Hepatocyte (in vitro differentiated cells): ENCODE results near the gene SSH3. TPM values are rescaled to one million over a fixed set of nuclear protein-coding genes. Genes with fewer than 3 reads are reported as not detected.

Source experiments
- DNase-seq: peaks from one replicate; pipeline ENCODE4 v3.0.0-alpha.2; 2016; ENCODE audit warnings: low spot score
- H2AFZ ChIP-seq: fragments of 200-600 bp; sonication (generic); 2 replicates; pipeline ENCODE4 v1.6.0; 2016; ENCODE audit warnings: antibody characterized with exemption, mild to moderate bottlenecking
- H3K27ac ChIP-seq: fragments of 200-600 bp; sonication (generic); 2 replicates; pipeline ENCODE4 v1.5.1; 2016; ENCODE audit warnings: mild to moderate bottlenecking
- H3K27me3 ChIP-seq: fragments of 200-600 bp; sonication (generic); 2 replicates; pipeline ENCODE4 v1.6.1; 2016
- H3K36me3 ChIP-seq: fragments of 200-600 bp; sonication (generic); replicated peaks from 2 replicates; pipeline ENCODE4 v1.5.1; 2016; ENCODE audit warnings: low read depth; ENCODE audit not compliant: insufficient read depth
- H3K4me1 ChIP-seq: fragments of 200-600 bp; sonication (generic); 2 replicates; pipeline ENCODE4 v1.5.1; 2016; ENCODE audit warnings: mild to moderate bottlenecking, moderate library complexity; ENCODE audit not compliant: insufficient read depth
- H3K4me2 ChIP-seq: fragments of 200-600 bp; sonication (generic); 2 replicates; pipeline ENCODE4 v1.6.0; 2016
- H3K4me3 ChIP-seq: fragments of 200-600 bp; sonication (generic); 2 replicates; pipeline ENCODE4 v1.5.1; 2016; ENCODE audit warnings: mild to moderate bottlenecking
- H3K79me2 ChIP-seq: fragments of 200-600 bp; sonication (generic); 2 replicates; pipeline ENCODE4 v1.6.0; 2017; ENCODE audit warnings: mild to moderate bottlenecking
- H3K9me2 ChIP-seq: fragments of 200-600 bp; sonication (generic); replicated peaks from 2 replicates; pipeline ENCODE4 v1.6.0; 2017; ENCODE audit warnings: mild to moderate bottlenecking; ENCODE audit not compliant: insufficient read depth
- H3K9me3 ChIP-seq: fragments of 200-600 bp; sonication (generic); 2 replicates; pipeline ENCODE4 v1.5.1; 2016; ENCODE audit warnings: low read depth, mild to moderate bottlenecking
- H4K20me1 ChIP-seq: fragments of 200-600 bp; sonication (generic); 2 replicates; pipeline ENCODE4 v1.6.0; 2016; ENCODE audit warnings: mild to moderate bottlenecking; ENCODE audit not compliant: insufficient read depth, poor library complexity, severe bottlenecking
- CTCF ChIP-seq: fragments of 200-600 bp; sonication (generic); IDR thresholded peaks from 2 replicates; pipeline ENCODE4 v1.5.1; 2016; ENCODE audit warnings: antibody characterized with exemption, mild to moderate bottlenecking; ENCODE audit not compliant: poor library complexity
- EZH2 ChIP-seq: fragments of 200-600 bp; sonication (generic); IDR thresholded peaks from 2 replicates; pipeline ENCODE4 v1.6.1; 2016; ENCODE audit warnings: antibody characterized with exemption, mild to moderate bottlenecking, borderline replicate concordance
- EZH2phosphoT487 ChIP-seq: fragments of 200-600 bp; sonication (generic); IDR thresholded peaks from one replicate; pipeline ENCODE4 v1.6.1; 2018; ENCODE audit warnings: antibody characterized with exemption, mild to moderate bottlenecking, low read depth, moderate library complexity; ENCODE audit not compliant: unreplicated experiment, severe bottlenecking
- WGBS: methylation state at CpG from one replicate; pipeline ENCODE4 v1.1.6; 2016; ENCODE audit warnings: low lambda C conversion rate; ENCODE audit errors: missing lambda C conversion rate; 5-methylcytosine and 5-hydroxymethylcytosine counted together
- polyA plus RNA-seq: library from polyadenylated mRNA; unstranded; fragments of >200 nt; fragmentation: Nextera tagmentation; extraction: Ambion mirVana; gene quantifications from 2 replicates; pipeline ENCODE4 v1.2.1, GENCODE V29; 2016
- total RNA-seq: library from RNA; depleted of rRNA; stranded (reverse); fragments of >200 nt; gene quantifications from 2 replicates; pipeline ENCODE4 v1.2.3, GENCODE V29; 2014

SSH3 gene
- total and polyA plus RNA-seq, 2 experiments from 2014 or later: 29.7 to 49.5 TPM

GRCh38 chr11:67268081-67268961 lies 35.0 kb upstream of the SSH3 start:
- Histone ChIP-seq H3K4me2 (peak overlapping the region; percentile 92), H4K20me1 (peaks cover 58% of the 10 kb centered on the region), H3K27me3 (no peaks in the 10 kb centered on the region), H3K36me3 (no peaks in the 10 kb centered on the region), H3K4me1 (peaks cover 29% of the 10 kb centered on the region), H3K4me3 (no peak overlapping the region), H3K79me2 (peaks cover 75% of the 10 kb centered on the region), H3K27ac (peak overlapping the region; percentile 87), H2AFZ (no peak overlapping the region), H3K9me2 (no peaks in the 10 kb centered on the region), H3K9me3 (no peaks in the 10 kb centered on the region)
- DNase-seq: no peak
- 84% methylated on average over 21 of the region's 21 CpGs for WGBS
- TF ChIP-seq EZH2 (no peak), CTCF (no peak), EZH2phosphoT487 (no peak)

- no peak overlapping the region for H3K27ac ChIP-seq
- DNase-seq: no peak
- H3K79me2 ChIP-seq: peaks cover 81% of the 10 kb centered on the region
- no peaks in the 10 kb centered on the region for H3K36me3 ChIP-seq
- H3K4me3 ChIP-seq: no peak overlapping the region
- H3K9me2 ChIP-seq: no peaks in the 10 kb centered on the region
- no peaks in the 10 kb centered on the region for H3K27me3 ChIP-seq
- WGBS: 99% methylated on average over 13 of the region's 13 CpGs
- H2AFZ ChIP-seq: no peak overlapping the region
- TF ChIP-seq CTCF: no peak
- TF ChIP-seq EZH2phosphoT487: no peak
- no peak for TF ChIP-seq EZH2
- peaks cover 29% of the 10 kb centered on the region for H3K4me1 ChIP-seq
- H3K4me2 ChIP-seq: no peak overlapping the region
- peaks cover 62% of the 10 kb centered on the region for H4K20me1 ChIP-seq
- no peaks in the 10 kb centered on the region for H3K9me3 ChIP-seq
These were observed 34.4 kb upstream of the SSH3 start for GRCh38 chr11:67268962-67269268.

GRCh38 chr11:67269401-67270255 lies 33.7 kb upstream of the SSH3 start:
- Histone ChIP-seq H3K4me2 (peak overlapping the region; percentile 78), H3K4me1 (peaks cover 29% of the 10 kb centered on the region), H3K4me3 (no peak overlapping the region), H3K79me2 (peaks cover 88% of the 10 kb centered on the region), H3K36me3 (no peaks in the 10 kb centered on the region), H4K20me1 (peaks cover 65% of the 10 kb centered on the region), H3K27me3 (no peaks in the 10 kb centered on the region), H3K9me2 (no peaks in the 10 kb centered on the region), H3K9me3 (no peaks in the 10 kb centered on the region), H2AFZ (no peak overlapping the region), H3K27ac (peak overlapping the region; percentile 56)
- TF ChIP-seq EZH2phosphoT487: no peak
- TF ChIP-seq EZH2: no peak
- TF ChIP-seq CTCF: no peak
- 73% methylated on average over 15 of the region's 15 CpGs for WGBS
- DNase-seq: no peak
